ENCODE results near the gene MIPEP. TPM values are rescaled to one million over a fixed set of nuclear protein-coding genes. Genes with fewer than 3 reads are reported as not detected.

Gene MIPEP
- total RNA-seq, 3 donors from 2014 or later: 17.3 to 27.0 (median 24.6) TPM

DNA sequence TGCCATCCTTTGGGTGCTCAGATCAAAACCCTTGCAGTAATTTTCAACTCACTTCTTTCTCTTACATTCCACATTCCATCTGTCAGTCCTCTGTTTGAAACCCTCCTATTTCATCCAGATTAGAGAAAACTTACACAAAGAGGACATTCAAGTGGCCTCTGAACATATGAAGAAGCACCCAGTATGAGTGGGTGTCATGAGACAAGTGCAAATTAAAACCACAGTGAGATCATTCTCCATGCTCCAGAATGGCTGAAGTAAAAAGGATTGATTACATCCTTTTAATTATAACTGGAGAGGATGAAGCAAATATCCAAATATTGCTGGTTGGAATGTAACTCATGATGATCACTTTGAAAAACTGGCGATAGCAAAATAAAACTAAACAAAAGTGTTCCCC lies 96.5 kb downstream of the MIPEP start:
- Histone ChIP-seq H3K36me3 (ENCODE audit: low read depth) (no peaks in the 10 kb centered on the region), H3K9me3 (no peaks in the 10 kb centered on the region), H3K4me1 (ENCODE audit: low read depth) (peaks cover 6% of the 10 kb centered on the region), H3K4me3 (no peak overlapping the region)
- DNase-seq (no peak), ATAC-seq (no peak)
- intact Hi-C loops (cut with DNase I, micrococcal nuclease): no loop called here
- TF ChIP-seq, protein P1, sequence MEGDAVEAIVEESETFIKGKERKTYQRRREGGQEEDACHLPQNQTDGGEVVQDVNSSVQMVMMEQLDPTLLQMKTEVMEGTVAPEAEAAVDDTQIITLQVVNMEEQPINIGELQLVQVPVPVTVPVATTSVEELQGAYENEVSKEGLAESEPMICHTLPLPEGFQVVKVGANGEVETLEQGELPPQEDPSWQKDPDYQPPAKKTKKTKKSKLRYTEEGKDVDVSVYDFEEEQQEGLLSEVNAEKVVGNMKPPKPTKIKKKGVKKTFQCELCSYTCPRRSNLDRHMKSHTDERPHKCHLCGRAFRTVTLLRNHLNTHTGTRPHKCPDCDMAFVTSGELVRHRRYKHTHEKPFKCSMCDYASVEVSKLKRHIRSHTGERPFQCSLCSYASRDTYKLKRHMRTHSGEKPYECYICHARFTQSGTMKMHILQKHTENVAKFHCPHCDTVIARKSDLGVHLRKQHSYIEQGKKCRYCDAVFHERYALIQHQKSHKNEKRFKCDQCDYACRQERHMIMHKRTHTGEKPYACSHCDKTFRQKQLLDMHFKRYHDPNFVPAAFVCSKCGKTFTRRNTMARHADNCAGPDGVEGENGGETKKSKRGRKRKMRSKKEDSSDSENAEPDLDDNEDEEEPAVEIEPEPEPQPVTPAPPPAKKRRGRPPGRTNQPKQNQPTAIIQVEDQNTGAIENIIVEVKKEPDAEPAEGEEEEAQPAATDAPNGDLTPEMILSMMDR (IDR thresholded peaks at IDR 0.05): no peak

DNA sequence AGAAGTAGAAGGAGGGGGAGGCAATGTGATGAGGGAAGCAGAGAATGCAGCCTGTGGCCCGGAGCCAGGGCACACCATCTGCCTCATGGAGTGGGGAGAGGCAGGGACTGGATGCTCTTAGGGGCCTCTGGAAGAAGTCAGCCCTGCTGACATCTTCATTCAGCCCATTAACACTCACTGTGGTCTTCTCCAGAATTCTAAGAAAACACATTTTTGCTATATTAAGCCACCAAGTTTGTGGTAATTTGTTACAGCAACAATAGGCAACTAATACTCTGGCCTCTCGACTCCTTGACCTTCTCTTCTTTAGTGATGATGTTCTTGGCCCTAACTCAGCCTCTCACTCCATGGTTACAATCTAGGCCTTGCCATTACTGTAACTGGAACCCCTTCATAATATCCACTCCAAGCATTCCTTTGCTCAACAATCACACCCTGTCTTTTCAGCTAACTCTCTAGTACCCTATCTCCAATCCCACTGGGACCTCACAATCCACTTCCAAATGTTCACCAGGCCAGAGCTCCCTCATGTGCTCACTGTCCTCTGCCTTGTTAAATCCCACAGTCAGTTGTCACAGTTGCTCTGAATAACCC lies 98.5 kb downstream of the MIPEP start:
- Histone ChIP-seq H3K4me1 (ENCODE audit: low read depth) (peaks cover 6% of the 10 kb centered on the region), H3K4me3 (no peak overlapping the region), H3K9me3 (no peaks in the 10 kb centered on the region), H3K36me3 (ENCODE audit: low read depth) (no peaks in the 10 kb centered on the region)
- intact Hi-C loops (cut with DNase I, micrococcal nuclease): no loop called here
- ATAC-seq (no peak), DNase-seq (no peak)
- TF ChIP-seq, protein P1 (IDR thresholded peaks at IDR 0.05): no peak

DNA sequence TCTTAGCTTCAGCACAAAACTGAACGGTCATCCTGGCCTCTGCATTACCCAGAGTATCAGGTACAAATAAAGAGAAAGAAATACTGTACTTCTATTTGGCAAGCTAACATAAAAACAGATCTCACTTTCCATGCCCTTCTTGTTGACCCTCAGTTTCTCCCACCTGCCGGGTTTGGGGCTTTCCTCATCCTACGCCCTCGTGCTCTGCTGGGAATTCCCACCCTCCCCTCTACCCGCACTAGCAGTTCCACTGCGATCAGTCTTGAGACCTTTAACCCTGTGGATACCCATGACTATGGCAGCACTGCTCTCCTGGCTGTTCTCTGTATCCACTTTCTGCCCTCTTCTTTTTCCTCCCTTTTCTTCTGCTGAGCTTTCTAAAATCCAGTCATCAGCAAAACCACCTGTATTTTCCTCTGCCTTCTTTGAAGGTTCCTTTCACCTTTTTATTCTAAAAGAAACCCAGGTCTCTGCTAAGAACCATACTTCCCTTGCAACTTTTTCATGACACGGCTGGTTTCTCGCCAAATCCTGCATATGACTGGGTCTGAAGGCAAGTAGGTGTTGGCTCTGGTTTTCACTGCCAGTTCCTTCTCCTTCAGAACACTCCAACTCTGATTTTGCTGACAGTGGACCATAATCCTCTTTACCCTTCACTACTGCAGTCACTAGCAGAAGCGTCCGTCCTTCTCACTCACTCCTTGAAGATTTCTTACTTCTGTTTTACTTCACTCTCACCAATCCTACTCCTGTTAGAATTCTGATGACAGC lies 99.4 kb downstream of the MIPEP start:
- no peak for ATAC-seq
- DNase-seq: no peak

DNA sequence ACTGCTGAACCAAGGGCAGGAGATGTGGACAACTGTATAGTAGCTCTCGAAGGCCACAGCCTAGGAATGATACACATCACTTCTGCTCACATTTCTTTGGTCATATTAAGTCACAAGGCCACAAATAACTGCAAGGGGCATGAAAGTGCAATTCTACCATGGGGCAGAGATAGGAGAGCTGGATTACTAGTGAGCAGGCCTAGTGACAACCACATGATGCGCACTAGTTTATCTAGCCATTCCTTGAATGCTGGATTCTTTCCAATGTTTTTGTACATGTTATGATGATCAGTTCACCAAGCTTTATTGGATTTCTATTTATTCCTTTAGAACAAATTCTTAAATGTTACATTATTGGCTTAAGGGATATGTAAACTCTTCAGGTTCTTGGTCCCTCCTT lies 100.7 kb downstream of the MIPEP start:
- intact Hi-C loops (cut with DNase I, micrococcal nuclease): no loop called here
- TF ChIP-seq, protein P1 (IDR thresholded peaks at IDR 0.05): no peak
- H3K9me3 ChIP-seq: no peaks in the 10 kb centered on the region
- DNase-seq (no peak), ATAC-seq (no peak)
- H3K4me1 ChIP-seq (ENCODE audit: low read depth): no peaks in the 10 kb centered on the region
- no peaks in the 10 kb centered on the region for H3K36me3 ChIP-seq (ENCODE audit: low read depth)
- H3K4me3 ChIP-seq: no peak overlapping the region

More for the DNA sequence above, 99.4 kb downstream of the MIPEP start:
- TF ChIP-seq, protein P1 (IDR thresholded peaks at IDR 0.05): no peak
- H3K4me3 ChIP-seq: no peak overlapping the region
- no peaks in the 10 kb centered on the region for H3K36me3 ChIP-seq (ENCODE audit: low read depth)
- intact Hi-C loops (cut with DNase I, micrococcal nuclease): no loop called here
- H3K9me3 ChIP-seq: no peaks in the 10 kb centered on the region
- peaks cover under 1% of the 10 kb centered on the region for H3K4me1 ChIP-seq (ENCODE audit: low read depth)

DNA sequence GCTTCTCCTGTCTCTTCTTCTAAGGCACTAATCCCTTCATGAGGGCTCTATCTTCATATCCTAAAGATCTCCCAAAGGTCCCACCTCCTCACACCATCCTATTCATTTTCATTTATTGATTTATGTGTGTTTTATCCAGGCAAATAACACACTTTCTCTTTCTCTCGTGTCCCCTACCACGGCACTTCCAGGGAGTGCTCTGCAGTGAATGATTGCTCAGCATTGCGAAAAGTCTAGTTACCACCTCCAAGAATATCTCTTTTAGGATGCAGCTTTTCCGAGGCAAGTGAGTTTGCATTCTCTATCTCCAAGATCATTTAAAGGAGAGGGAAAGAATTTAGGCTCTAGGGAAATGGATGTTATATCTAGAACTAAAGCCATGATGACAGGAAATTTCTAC lies 101.7 kb downstream of the MIPEP start:
- no peak for ATAC-seq
- Histone ChIP-seq H3K4me1 (ENCODE audit: low read depth) (no peaks in the 10 kb centered on the region), H3K9me3 (no peaks in the 10 kb centered on the region), H3K4me3 (no peak overlapping the region), H3K36me3 (ENCODE audit: low read depth) (no peaks in the 10 kb centered on the region)
- intact Hi-C loops (cut with DNase I, micrococcal nuclease): no loop called here
- DNase-seq: no peak
- TF ChIP-seq, protein P1 (IDR thresholded peaks at IDR 0.05): no peak
